ENCODE data around the gene DIDO1. TPM values are rescaled to one million over a fixed set of nuclear protein-coding genes. Genes with fewer than 3 reads are reported as not detected.
"Not testable (repeated sequence)": the region's sequence is repeated elsewhere in the genome, so short reads cannot be mapped to it uniquely, and the experiment has no call there.

Gene DIDO1
- total RNA-seq, 3 donors from 2014 or later (not counting 1 experiment from before 2014, with no cell fraction given), result 79.5 to 116 (median 83.4) TPM

DNA sequence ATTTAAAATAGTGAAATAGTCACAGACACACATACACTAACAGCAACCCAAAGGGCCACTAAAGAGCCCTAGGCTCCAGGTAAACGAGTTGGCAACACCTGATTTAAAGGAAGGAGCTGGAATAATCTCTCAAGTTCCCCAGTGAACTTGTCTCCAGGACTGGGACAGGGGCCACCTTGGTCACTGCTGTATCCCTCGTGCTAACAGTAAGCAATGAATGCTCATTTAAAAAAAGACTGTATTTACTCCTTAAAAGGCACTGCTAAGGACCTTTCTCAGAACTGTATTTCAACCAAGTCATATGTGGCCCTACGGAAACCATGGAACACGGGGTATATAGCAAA is 1.3 kb downstream of the DIDO1 start:
- TF ChIP-seq, protein P1, sequence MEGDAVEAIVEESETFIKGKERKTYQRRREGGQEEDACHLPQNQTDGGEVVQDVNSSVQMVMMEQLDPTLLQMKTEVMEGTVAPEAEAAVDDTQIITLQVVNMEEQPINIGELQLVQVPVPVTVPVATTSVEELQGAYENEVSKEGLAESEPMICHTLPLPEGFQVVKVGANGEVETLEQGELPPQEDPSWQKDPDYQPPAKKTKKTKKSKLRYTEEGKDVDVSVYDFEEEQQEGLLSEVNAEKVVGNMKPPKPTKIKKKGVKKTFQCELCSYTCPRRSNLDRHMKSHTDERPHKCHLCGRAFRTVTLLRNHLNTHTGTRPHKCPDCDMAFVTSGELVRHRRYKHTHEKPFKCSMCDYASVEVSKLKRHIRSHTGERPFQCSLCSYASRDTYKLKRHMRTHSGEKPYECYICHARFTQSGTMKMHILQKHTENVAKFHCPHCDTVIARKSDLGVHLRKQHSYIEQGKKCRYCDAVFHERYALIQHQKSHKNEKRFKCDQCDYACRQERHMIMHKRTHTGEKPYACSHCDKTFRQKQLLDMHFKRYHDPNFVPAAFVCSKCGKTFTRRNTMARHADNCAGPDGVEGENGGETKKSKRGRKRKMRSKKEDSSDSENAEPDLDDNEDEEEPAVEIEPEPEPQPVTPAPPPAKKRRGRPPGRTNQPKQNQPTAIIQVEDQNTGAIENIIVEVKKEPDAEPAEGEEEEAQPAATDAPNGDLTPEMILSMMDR (IDR thresholded peaks at IDR 0.05), result no peak
- no peaks in the 10 kb centered on the region for H3K27me3 ChIP-seq (ENCODE audit: control insufficient read depth, insufficient read depth, low read length)
- Mint-ChIP-seq H3K4me1 (peaks cover 60 to 76% of the 10 kb centered on the region in 2 donors), H3K27me3 (ENCODE audit: low read depth in 2 of 2) (no peaks in the 10 kb centered on the region), H3K36me3 (no peaks in the 10 kb centered on the region), H3K9me3 (no peaks in the 10 kb centered on the region), H3K27ac (peak overlapping the region; percentile 95 to 97), H3K4me3 (peak overlapping the region; percentile 97)
- H3K36me3 ChIP-seq (ENCODE audit: control insufficient read depth, insufficient read depth, low read length), result no peaks in the 10 kb centered on the region
- H3K4me1 ChIP-seq (ENCODE audit: control insufficient read depth, insufficient read depth, low read length), result peaks cover 80% of the 10 kb centered on the region
- 0% methylated on average over 2 of the region's 4 CpGs for WGBS (ENCODE audit: insufficient coverage)
- H3K27ac ChIP-seq (ENCODE audit: low read length), result peak overlapping the region; percentile 88
- peak overlapping the region; percentile 94 for H3K4me3 ChIP-seq (ENCODE audit: low read length)
- ATAC-seq, result no peak
- intact Hi-C loops (cut with micrococcal nuclease), result loop anchor here (5.0 kb wide), 1 partner anchor 63 kb away; the partner anchor contains the start of gene TCFL5
- H3K9me3 ChIP-seq (ENCODE audit: control insufficient read depth, insufficient read depth, low read length), result no peaks in the 10 kb centered on the region
- no peak for DNase-seq

DNA sequence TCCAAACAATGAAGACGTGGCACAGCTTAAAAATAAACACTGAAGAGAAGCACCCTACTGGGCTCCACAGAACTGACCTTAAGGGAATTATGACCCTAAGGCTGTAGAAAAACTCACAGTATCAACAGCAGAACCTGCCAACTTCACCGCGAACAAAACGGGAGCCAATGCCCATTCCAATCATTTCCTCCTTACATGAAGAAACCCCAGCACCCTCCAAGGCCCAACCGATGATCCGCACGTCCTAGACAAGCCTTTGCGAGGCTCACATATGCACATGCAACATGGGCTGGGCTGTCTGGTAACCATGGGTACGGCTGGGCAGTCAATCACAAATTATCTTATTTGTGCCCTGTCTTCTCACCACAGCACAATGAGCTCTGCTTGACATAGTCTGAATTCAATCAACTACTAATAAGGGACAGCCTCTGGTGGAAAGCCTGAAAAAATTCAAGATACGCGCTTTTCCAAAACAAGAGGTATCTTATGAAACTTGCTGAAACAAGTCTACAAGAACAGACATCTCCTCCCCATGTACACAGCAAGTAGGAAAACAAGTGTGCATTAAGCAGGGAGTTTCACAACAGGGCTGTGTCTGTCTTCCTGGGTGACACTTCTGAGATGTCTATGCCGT is 1.7 kb downstream of the DIDO1 start:
- H3K27ac ChIP-seq (ENCODE audit: low read length), result peak overlapping the region; percentile 88
- peak overlapping the region; percentile 94 for H3K4me3 ChIP-seq (ENCODE audit: low read length)
- WGBS (ENCODE audit: insufficient coverage), result 46% methylated on average over 12 of the region's 12 CpGs
- H3K36me3 ChIP-seq (ENCODE audit: control insufficient read depth, insufficient read depth, low read length), result no peaks in the 10 kb centered on the region
- no peaks in the 10 kb centered on the region for H3K27me3 ChIP-seq (ENCODE audit: control insufficient read depth, insufficient read depth, low read length)
- Mint-ChIP-seq H3K36me3 (no peaks in the 10 kb centered on the region), H3K27ac (peak overlapping the region; percentile 95 to 97), H3K27me3 (ENCODE audit: low read depth in 2 of 2) (no peaks in the 10 kb centered on the region), H3K4me1 (peaks cover 60 to 76% of the 10 kb centered on the region in 2 donors), H3K4me3 (peak overlapping the region; percentile 97), H3K9me3 (no peaks in the 10 kb centered on the region)
- peaks cover 80% of the 10 kb centered on the region for H3K4me1 ChIP-seq (ENCODE audit: control insufficient read depth, insufficient read depth, low read length)
- TF ChIP-seq, protein P1 (IDR thresholded peaks at IDR 0.05), result no peak
- intact Hi-C loops (cut with micrococcal nuclease), result loop anchor here (5.0 kb wide), 1 partner anchor 62 kb away; the partner anchor contains the start of gene TCFL5
- ATAC-seq (no peak), DNase-seq (peak in 1 of 2 donors; percentile 63)
- no peaks in the 10 kb centered on the region for H3K9me3 ChIP-seq (ENCODE audit: control insufficient read depth, insufficient read depth, low read length)

DNA sequence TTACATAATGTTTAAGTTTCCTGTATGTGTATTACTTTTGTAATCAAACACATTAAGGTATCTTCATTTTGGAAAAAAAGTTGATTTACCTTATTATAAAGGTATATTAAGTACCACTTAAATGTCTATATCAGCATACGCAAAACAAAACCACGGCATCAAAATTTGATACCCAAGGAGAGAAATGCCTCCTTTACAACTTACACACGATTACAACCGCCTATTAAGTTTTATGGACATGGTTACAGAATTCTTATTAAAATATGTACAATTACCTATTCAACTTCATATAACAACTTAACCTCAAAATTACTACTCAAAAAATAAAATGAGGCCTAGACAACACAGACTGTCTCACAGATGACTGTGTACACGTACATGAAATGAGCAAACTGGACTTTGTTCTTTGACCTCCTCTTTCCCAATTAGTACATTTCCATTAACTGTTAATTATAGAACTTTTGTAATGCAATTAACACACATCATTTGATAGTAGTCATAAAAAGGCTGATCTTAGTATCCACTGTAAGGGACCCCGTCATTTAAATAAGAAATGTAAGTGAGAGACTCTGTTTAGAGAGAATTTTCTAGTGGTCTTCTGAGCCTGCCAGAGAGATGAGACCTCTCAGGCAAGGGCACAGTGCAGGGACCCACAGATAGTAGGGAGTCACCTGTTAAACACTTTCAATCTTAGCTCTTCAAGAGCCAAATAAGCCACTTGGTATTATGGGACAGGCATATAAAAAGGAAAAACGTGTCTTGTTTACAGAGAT is 2.5 kb downstream of the DIDO1 start:
- no peak for DNase-seq
- ATAC-seq, result no peak
- no peaks in the 10 kb centered on the region for H3K27me3 ChIP-seq (ENCODE audit: control insufficient read depth, insufficient read depth, low read length)
- no peaks in the 10 kb centered on the region for H3K9me3 ChIP-seq (ENCODE audit: control insufficient read depth, insufficient read depth, low read length)
- no peaks in the 10 kb centered on the region for H3K36me3 Mint-ChIP-seq
- 35% methylated on average over 3 of the region's 7 CpGs for WGBS (ENCODE audit: insufficient coverage)
- no peaks in the 10 kb centered on the region for H3K27me3 Mint-ChIP-seq (ENCODE audit: low read depth in 2 of 2)
- H3K4me1 ChIP-seq (ENCODE audit: control insufficient read depth, insufficient read depth, low read length), result peaks cover 83% of the 10 kb centered on the region
- peak overlapping the region; percentile 95 to 97 for H3K27ac Mint-ChIP-seq
- peak overlapping the region; percentile 88 for H3K27ac ChIP-seq (ENCODE audit: low read length)
- TF ChIP-seq, protein P1 (IDR thresholded peaks at IDR 0.05), result no peak
- H3K4me3 Mint-ChIP-seq, result peak overlapping the region; percentile 97
- intact Hi-C loops (cut with micrococcal nuclease), result no loop called here
- H3K36me3 ChIP-seq (ENCODE audit: control insufficient read depth, insufficient read depth, low read length), result no peaks in the 10 kb centered on the region
- H3K4me1 Mint-ChIP-seq, result peaks cover 63 to 80% of the 10 kb centered on the region in 2 donors
- no peaks in the 10 kb centered on the region for H3K9me3 Mint-ChIP-seq
- no peak overlapping the region for H3K4me3 ChIP-seq (ENCODE audit: low read length)

DNA sequence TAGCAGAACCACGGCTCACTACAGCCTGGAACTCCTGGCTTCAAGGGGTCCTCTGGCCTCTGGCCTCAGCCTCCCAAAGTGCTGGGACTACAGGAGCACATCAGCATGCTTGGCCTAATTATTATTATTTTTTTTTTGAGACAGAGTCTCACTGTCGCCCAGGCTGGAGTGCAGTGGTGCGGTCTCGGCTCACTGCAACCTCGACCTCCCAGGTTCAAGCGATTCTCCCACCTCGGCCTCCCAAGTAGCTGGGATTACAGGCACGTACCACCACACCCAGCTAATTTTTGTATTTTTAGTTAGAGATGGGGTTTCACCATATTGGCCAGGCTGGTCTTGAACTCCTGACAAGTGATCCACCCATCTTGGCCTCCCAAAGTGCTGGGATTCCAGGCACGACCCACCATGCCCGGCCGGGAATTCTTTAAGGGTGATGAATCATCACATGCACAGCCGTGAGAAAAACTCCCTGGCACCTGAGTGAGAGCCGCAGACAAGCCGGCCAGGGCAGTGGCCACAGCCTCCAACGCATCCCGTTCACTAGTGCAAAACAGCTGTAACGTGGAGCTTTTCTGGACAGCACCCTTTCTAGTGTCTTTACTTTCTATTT is 3.1 kb downstream of the DIDO1 start:
- ATAC-seq; H3K27me3 ChIP-seq (ENCODE audit: control insufficient read depth, insufficient read depth, low read length); H3K9me3 Mint-ChIP-seq; DNase-seq; H3K27me3 Mint-ChIP-seq (ENCODE audit: low read depth in 2 of 2); H3K4me3 ChIP-seq (ENCODE audit: low read length); H3K9me3 ChIP-seq (ENCODE audit: control insufficient read depth, insufficient read depth, low read length); H3K36me3 Mint-ChIP-seq; intact Hi-C loops (cut with micrococcal nuclease); H3K36me3 ChIP-seq (ENCODE audit: control insufficient read depth, insufficient read depth, low read length): not testable (repeated sequence)
- peak overlapping the region; percentile 84 for H3K4me3 Mint-ChIP-seq
- peaks cover 63 to 80% of the 10 kb centered on the region in 2 donors for H3K4me1 Mint-ChIP-seq
- Histone ChIP-seq H3K4me1 (ENCODE audit: control insufficient read depth, insufficient read depth, low read length) (peaks cover 80% of the 10 kb centered on the region), H3K27ac (ENCODE audit: low read length) (peak overlapping the region; percentile 35)
- WGBS (ENCODE audit: insufficient coverage), result 68% methylated on average over 15 of the region's 17 CpGs
- peak overlapping the region; percentile 95 to 97 for H3K27ac Mint-ChIP-seq
